ENCODE measurements around the gene GPR146.

DNA sequence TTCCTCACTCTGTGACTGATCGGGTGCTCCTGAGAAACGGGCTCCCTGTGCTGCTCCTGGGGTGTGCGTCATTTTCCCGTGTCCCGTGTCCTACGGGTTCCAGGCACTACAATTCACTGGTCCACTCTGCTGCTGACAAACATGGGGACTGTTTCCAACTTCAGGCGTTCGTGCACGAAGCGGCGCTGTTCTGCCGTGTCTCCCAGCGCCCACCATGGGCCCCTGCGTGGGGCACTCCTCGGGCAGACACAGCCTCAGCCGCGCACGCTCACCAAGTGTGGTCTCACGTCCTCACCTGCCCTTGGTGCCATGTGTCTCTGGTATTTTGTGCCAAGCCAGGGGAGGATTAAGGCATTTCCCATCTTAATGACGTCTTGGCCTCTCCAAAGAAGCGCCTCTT is 19.0 kb downstream of the GPR146 start:
- TF ChIP-seq, protein P1, sequence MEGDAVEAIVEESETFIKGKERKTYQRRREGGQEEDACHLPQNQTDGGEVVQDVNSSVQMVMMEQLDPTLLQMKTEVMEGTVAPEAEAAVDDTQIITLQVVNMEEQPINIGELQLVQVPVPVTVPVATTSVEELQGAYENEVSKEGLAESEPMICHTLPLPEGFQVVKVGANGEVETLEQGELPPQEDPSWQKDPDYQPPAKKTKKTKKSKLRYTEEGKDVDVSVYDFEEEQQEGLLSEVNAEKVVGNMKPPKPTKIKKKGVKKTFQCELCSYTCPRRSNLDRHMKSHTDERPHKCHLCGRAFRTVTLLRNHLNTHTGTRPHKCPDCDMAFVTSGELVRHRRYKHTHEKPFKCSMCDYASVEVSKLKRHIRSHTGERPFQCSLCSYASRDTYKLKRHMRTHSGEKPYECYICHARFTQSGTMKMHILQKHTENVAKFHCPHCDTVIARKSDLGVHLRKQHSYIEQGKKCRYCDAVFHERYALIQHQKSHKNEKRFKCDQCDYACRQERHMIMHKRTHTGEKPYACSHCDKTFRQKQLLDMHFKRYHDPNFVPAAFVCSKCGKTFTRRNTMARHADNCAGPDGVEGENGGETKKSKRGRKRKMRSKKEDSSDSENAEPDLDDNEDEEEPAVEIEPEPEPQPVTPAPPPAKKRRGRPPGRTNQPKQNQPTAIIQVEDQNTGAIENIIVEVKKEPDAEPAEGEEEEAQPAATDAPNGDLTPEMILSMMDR (IDR thresholded peaks at IDR 0.05), result no peak
- TF ChIP-seq POLR2A (IDR thresholded peaks at IDR 0.05) (no peak), POLR2AphosphoS5 (IDR thresholded peaks at IDR 0.05; ENCODE audit: insufficient read depth in 1 of 2, low read depth in 1 of 2) (no peak)
